GM19351 (cell line): ENCODE measurements around the gene ZNF580.

Experiments
- ATAC-seq: cut with Tn5 transposase; IDR thresholded peaks from one replicate; pipeline ENCODE4 v1.9.1; 2021; ENCODE audit warnings: mild to moderate bottlenecking, moderate library complexity; ENCODE audit not compliant: unreplicated experiment

The ZNF580 gene

GRCh38 chr19:55644191-55644833 is 3.5 kb downstream of the ZNF580 start:
- ATAC-seq: no peak

DNA sequence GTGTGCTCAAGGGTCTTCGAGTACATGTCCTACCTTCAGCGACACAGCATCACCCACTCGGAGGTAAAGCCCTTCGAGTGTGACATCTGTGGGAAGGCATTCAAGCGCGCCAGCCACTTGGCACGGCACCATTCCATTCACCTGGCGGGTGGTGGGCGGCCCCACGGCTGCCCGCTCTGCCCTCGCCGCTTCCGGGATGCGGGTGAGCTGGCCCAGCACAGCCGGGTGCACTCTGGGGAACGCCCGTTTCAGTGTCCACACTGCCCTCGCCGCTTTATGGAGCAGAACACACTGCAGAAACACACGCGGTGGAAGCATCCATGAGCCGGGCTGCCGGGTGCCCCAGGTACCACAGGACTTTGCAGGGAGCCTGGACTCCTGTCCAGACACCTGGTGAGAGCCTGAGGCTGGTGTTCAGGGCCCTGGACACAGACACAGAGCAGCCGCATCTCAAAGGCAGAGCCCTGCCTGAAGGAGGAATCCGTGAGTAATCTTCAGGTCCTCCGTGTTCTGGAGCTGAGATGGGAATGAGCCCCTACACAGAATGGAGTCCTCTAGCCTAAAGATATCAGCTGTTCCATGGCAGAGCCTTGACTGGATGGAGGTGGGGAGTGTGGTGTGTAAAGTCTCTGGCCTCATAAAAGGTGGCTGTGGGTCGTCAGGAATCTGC is 4.2 kb downstream of the ZNF580 start:
- no peak for ATAC-seq

DNA sequence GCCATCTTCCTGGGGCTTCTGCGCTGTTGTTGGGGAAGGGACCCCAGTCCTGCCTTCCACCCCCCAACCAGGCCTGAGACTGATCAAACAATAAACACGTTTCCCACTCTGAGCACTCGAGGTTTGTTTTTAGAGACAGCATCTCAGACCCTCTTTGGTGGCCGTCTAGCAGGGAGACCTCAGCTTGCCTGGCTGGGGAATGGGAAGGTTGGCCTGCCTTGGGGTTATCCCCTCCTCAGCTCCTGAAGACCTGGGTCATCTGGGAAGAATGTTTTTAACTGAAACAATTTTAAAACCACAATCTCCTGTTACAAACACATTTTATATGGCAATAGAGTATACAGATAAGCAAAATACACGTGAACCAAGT is 4.7 kb downstream of the ZNF580 start:
- no peak for ATAC-seq

DNA sequence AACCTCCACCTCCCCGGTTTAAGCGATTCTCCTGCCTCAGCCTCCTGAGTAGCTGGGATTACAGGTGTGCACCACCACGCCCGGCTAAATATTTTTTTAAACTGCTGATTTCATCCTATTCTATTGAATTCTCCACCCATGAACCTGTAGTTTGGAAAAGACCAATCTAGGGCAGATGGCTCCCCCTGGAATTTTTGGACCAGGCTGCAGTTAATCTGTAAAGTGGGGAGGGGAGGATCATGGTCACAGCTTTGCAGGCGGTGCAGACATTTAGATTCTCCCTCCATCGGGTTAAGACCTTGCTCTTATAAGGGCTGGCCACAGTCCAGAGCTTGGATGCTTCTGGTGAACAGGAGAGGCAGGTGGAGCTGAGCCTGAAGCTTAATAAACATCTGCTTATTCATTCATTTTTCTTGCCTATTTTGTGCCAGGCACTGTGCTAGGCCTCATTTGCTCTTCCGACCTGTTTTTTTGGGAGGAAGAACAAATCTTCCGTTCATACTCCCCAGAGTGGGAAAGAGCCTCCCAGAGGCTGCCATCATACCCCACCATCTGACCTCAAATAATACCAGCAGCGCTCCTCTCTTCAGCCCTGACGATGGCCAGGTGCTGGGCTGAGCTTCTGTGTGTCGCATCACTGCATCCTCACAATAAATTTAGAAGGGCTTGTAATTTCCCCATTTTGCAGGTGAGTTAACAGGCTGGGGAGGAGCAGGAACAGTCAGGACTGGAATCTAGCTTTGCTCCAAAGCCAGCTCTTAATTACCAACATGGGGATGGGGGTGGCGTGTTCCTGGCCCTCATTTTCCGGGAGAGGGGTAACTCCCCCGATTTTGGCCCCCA is 6.3 kb downstream of the ZNF580 start:
- no peak for ATAC-seq

- no peak for ATAC-seq
These were observed 7.2 kb downstream of the ZNF580 start, which contains the start of gene CCDC106 for GRCh38 chr19:55647732-55648584. Gene CCDC106, plus strand, starts transcription at chr19:55648212. Its CDS starts 835 bp downstream, at chr19:55649047.

DNA sequence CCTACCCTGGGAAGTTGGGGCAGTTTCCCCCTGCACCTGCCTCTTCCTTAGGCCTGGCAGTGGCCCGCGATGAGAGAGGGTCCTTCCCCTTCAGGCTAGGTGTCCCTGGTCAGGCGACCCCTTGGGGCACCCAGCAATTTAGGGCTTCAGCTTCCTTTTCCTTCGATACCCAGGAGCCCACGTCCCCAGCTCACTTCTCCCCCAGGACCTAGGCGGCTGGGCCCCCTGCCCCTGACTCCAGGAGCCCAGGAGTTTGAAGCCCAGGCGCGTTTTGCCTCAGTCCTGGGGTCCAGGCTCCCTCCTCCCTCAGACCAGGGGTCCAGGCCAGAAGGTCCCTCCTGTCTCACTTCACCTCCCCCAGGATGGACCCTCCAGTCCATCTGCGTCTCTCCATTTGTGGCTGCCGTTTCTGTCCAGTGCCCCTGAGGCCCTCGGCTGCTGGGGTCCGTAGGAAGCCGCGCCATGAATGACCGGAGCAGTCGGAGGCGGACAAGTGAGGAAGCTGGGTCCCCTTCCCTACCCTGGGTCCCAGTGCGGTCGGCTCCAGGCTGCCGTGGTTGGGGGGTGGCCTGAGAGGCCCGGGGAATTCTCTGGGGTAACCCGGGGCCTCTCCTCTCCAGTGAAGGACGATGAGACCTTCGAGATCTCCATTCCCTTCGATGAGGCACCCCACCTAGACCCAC is 7.9 kb downstream of the ZNF580 start:
- no peak for ATAC-seq

DNA sequence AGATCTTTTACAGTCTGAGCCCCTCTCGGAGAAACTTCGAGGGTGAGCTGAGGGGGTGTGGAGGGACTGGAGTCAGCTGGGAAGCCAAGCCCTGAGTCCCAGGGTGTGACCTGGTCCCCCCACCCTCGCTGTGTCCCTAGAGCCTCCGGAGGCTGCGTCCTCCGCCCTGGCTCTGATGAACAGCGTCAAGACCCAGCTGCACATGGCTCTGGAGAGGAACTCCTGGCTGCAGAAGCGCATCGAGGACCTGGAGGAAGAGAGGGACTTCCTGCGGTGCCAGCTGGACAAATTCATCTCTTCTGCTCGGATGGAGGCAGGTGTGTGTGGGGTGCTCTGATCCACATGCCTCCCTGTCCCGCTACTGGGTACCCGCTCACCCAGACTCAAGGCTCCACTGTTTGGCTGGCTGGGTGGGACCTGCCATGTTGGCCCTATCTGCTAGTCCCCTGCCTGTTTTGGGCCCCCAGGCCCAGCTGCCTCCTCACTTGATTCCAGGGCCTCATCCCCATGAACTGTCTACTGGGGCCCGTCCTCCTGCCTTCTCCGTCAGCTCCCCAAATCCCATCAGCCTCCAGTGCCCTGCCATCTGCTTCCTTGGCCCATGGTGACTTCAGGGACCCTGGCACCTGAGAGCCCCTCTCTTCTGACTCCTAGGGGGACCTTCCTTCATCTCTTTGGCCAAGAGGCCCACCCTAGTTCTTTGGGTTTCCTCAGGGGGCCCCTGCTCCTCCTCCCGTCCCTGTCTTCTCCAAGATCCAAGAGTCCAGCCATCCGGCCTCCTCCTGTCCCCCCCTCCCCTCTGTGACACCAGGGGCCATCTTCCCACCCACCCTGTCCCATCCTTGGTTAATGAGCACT is 8.7 kb downstream of the ZNF580 start:
- no peak for ATAC-seq

- ATAC-seq: no peak
These were observed 9.3 kb downstream of the ZNF580 start for GRCh38 chr19:55650126-55650557.

GRCh38 chr19:55650602-55651230 is 9.9 kb downstream of the ZNF580 start:
- no peak for ATAC-seq

DNA sequence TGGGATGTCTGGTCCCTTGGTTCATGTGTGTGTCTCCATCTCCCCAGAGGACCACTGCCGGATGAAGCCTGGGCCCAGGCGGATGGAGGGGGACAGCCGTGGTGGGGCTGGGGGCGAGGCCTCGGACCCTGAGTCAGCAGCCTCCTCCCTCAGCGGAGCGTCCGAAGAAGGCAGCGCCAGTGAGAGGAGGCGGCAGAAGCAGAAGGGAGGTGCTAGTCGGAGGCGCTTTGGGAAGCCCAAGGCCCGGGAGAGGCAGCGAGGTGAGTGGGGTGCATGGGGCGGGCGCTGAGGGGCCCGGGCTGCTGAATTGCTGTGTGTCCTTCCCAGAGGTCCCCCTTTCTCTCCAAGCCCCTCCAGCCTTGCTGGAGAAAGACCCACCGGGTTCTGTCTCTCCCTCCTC is 10.4 kb downstream of the ZNF580 start:
- no peak for ATAC-seq

DNA sequence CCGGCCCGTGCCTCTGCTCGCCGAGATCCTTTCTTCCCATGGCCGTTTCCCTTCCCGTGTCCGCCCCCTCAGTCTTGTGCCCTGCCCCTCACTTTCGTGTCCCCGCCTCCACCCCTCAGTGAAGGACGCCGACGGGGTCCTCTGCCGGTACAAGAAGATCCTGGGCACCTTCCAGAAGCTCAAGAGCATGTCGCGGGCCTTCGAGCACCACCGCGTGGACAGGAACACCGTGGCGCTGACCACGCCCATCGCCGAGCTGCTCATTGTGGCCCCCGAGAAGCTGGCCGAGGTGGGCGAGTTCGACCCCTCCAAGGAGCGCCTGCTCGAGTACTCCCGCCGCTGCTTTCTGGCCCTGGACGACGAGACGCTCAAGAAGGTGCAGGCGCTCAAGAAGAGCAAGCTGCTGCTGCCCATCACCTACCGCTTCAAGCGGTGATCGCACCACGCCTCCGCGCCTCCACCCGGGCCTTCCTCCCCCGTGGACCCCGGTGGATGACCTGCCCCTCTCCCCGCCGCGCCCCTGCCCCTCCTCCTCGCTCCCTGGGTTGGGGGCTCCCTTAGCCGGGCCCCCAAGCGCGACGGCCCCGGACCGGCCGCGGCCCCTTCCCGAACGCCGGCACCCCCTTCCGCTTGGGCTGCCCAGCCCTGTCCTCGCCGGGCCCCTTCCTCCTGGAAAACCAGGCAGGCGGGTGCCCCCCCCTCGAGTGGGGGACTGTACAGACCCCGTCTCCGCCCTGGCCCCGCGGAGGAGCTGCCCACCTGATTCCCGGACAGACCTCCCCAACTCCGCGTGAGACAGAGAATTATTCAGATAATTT is 11.7 kb downstream of the ZNF580 start:
- ATAC-seq: no peak

- peak; percentile 39 for ATAC-seq
These were observed 13.0 kb downstream of the ZNF580 start for GRCh38 chr19:55653651-55654322.

- ATAC-seq: peak; percentile 64
These were observed 13.6 kb downstream of the ZNF580 start for GRCh38 chr19:55654323-55654867.

DNA sequence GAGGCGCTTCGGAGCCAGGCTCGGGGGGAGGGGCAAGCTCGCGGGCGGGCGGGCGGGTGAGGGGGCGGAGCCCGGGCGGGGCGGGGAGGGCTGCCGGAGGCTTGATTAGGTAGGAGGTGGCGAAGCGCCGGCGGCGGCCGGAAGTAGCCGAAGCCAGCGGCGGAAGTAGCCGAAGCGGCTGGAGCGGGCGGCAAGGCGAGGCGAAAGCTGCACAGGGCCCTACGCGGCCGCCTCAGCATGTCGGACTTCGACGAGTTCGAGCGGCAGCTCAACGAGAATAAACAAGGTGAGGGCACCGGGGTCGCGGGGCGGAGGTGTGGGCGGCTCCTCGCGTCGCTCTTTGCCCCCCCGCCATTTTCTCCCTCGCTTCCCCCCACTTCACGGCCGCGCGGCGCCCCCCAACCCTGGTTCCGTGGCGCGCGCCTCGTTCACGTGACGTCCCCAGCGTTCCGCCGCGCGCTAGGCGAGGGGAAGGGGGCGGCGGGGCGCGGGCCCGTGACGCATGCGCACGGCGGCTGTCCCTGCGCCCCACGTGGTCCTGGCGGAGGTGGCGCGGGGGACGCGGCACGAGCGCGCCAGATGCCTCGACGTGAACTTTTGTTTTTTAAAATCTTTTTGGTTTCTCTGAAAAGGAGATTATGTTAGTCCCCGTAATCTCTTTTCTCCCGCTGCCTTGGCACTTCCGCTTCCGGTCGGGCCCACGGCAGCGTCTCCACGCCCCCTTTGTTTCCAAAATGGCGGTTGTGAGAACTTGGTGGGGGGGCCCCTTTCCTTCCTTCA is 14.3 kb downstream of the ZNF580 start, which contains the start of gene U2AF2:
Gene U2AF2, plus strand, starts transcription at position 168 of the 780 bp plus-strand sequence. Its CDS starts 70 bp downstream, at position 238.
- ATAC-seq: peak; percentile 29

GRCh38 chr19:55655648-55656040 is 14.8 kb downstream of the ZNF580 start:
- ATAC-seq: no peak

DNA sequence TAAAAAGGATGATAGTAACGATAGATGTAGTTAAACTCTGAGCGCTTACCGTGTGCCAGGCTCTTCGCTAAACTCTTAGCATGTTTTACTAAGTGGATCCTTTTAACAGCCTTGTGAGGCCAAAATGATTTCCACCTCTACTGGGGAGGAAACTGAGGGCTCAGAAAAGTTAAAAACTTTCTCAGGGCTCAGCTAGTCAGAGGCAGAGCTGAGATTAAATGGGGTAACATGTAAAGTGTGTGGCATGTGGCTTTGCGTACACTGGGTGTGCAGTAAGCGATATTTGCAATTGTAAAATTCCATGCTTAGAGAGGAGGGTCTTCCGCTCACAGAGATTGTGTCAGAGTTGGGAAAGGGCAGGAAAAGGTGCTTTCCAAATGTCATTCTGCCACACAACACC is 15.8 kb downstream of the ZNF580 start:
- no peak for ATAC-seq
